ENCODE data around the gene RNASE9. TPM values are rescaled to one million over a fixed set of nuclear protein-coding genes. Genes with fewer than 3 reads are reported as not detected.
"Not testable (repeated sequence)": the region's sequence is repeated elsewhere in the genome, so short reads cannot be mapped to it uniquely, and the experiment has no call there.

RNASE9 gene
- total RNA-seq, 1 experiment from 2014 or later: not detected

GRCh38 chr14:20592574-20592973 is 31.7 kb upstream of the RNASE9 start:
- no peak overlapping the region for H3K27ac ChIP-seq
- no peak overlapping the region for H3K4me3 ChIP-seq
- H3K27me3 ChIP-seq (replicated peaks): peaks cover 20% of the 10 kb centered on the region; the same call in 1 of the 2 replicates
- no peaks in the 10 kb centered on the region for H3K9me3 ChIP-seq (replicated peaks)
- no peaks in the 10 kb centered on the region for H3K4me1 ChIP-seq (replicated peaks)
- DNase-seq (ENCODE audit: low read depth in 1 of 2, low spot score in 2 of 2): no peak
- H3K36me3 ChIP-seq: no peaks in the 10 kb centered on the region

DNA sequence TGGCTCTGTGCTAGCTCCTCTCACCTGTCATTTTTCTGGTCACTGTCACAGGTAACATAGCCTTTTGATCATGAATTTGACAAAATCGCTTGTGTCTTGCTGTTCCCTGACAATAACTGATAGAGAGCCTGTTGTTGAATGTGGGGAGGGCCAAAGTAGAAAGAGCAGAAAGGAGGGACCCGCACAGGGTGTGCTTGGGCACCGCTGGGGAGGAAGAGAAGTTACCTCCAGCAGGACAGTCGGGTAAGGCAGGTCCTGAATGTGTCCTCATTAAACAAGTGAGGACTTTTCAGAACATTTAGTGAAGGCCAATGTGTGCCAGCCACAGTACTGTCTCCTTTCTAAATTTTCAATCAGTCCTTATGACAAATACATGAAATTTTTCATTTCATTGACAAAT is 30.4 kb upstream of the RNASE9 start, which contains the start of gene RNASE12:
TSS of gene RNASE12 (minus strand) at position 142 of the 400 bp plus-strand sequence. CDS start 653 bp downstream, outside the sequence.
- Histone ChIP-seq H3K27ac (no peak within 1 kb of the TSS), H3K36me3 (no peaks in the 10 kb centered on the region), H3K9me3 (replicated peaks) (no peaks in the 10 kb centered on the region), H3K4me1 (replicated peaks) (no peaks in the 10 kb centered on the region), H3K4me3 (no peak within 1 kb of the TSS), H3K27me3 (replicated peaks) (peaks cover 20% of the 10 kb centered on the region; the same call in 1 of the 2 replicates)
- DNase-seq (ENCODE audit: low read depth in 1 of 2, low spot score in 2 of 2): no peak

GRCh38 chr14:20587489-20588154 is 26.8 kb upstream of the RNASE9 start, which contains the start of gene RNASE11:
Gene RNASE11 (minus strand): TSS chr14:20588001.
- Histone ChIP-seq H3K27me3 (replicated peaks) (peaks cover 24% of the 10 kb centered on the region; the same call in 1 of the 2 replicates), H3K4me3 (no peak within 1 kb of the TSS), H3K9me3 (replicated peaks) (no peaks in the 10 kb centered on the region), H3K4me1 (replicated peaks) (no peaks in the 10 kb centered on the region), H3K27ac (no peak within 1 kb of the TSS), H3K36me3 (no peaks in the 10 kb centered on the region)
- DNase-seq (ENCODE audit: low read depth in 1 of 2, low spot score in 2 of 2): no peak

GRCh38 chr14:20583908-20584307 is 23.1 kb upstream of the RNASE9 start:
- H3K36me3 ChIP-seq: no peaks in the 10 kb centered on the region
- H3K9me3 ChIP-seq (replicated peaks): no peaks in the 10 kb centered on the region
- H3K27me3 ChIP-seq (replicated peaks): 0 out of 2 replicates have a peak, but pooled peaks cover 4% of the 10 kb centered on the region
- no peak overlapping the region for H3K4me3 ChIP-seq
- DNase-seq (ENCODE audit: low read depth in 1 of 2, low spot score in 2 of 2): no peak
- no peaks in the 10 kb centered on the region for H3K4me1 ChIP-seq (replicated peaks)
- no peak overlapping the region for H3K27ac ChIP-seq

DNA sequence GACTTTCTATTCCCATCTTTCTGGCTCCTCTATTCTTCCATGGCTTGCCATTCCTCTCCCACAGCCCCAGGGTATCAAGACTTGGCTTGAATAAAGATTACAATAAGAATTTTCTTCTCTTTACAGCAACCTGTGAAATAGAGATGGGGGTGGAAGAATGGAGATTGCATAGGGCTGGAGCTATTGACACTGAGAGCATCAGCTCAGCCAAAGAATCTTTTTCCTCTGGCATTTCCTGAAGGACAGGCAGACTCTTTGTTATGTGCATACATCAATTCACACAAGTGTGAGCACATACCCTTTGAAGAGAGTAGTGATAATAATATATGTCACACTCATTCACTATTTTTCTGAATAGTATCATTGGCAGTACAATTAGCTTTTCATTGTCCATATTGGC is 22.3 kb upstream of the RNASE9 start:
- DNase-seq (ENCODE audit: low read depth in 1 of 2, low spot score in 2 of 2): no peak
- 0 out of 2 replicates have a peak, but pooled peaks cover 4% of the 10 kb centered on the region for H3K27me3 ChIP-seq (replicated peaks)

GRCh38 chr14:20580242-20580641 is 19.4 kb upstream of the RNASE9 start:
- 0 out of 2 replicates have a peak, but pooled peaks cover 4% of the 10 kb centered on the region for H3K27me3 ChIP-seq (replicated peaks)
- no peaks in the 10 kb centered on the region for H3K4me1 ChIP-seq (replicated peaks)
- no peak overlapping the region for H3K4me3 ChIP-seq
- no peaks in the 10 kb centered on the region for H3K9me3 ChIP-seq (replicated peaks)
- H3K36me3 ChIP-seq: no peaks in the 10 kb centered on the region
- no peak for DNase-seq (ENCODE audit: low read depth in 1 of 2, low spot score in 2 of 2)
- no peak overlapping the region for H3K27ac ChIP-seq

More for the DNA sequence above, 22.3 kb upstream of the RNASE9 start:
- H3K9me3 ChIP-seq (replicated peaks): no peaks in the 10 kb centered on the region
- no peak overlapping the region for H3K27ac ChIP-seq
- no peak overlapping the region for H3K4me3 ChIP-seq
- H3K36me3 ChIP-seq: no peaks in the 10 kb centered on the region
- H3K4me1 ChIP-seq (replicated peaks): no peaks in the 10 kb centered on the region

- no peak for DNase-seq (ENCODE audit: low read depth in 1 of 2, low spot score in 2 of 2)
- Histone ChIP-seq H3K27ac (no peak overlapping the region), H3K27me3 (replicated peaks) (no peaks in the 10 kb centered on the region), H3K4me3 (no peak overlapping the region), H3K9me3 (replicated peaks) (no peaks in the 10 kb centered on the region), H3K36me3 (no peaks in the 10 kb centered on the region), H3K4me1 (replicated peaks) (no peaks in the 10 kb centered on the region)
These were observed 18.1 kb upstream of the RNASE9 start for GRCh38 chr14:20578784-20579502.

- Histone ChIP-seq H3K4me3 (no peak overlapping the region), H3K4me1 (replicated peaks) (no peaks in the 10 kb centered on the region)
These were observed 17.5 kb upstream of the RNASE9 start for GRCh38 chr14:20578325-20578724.

DNA sequence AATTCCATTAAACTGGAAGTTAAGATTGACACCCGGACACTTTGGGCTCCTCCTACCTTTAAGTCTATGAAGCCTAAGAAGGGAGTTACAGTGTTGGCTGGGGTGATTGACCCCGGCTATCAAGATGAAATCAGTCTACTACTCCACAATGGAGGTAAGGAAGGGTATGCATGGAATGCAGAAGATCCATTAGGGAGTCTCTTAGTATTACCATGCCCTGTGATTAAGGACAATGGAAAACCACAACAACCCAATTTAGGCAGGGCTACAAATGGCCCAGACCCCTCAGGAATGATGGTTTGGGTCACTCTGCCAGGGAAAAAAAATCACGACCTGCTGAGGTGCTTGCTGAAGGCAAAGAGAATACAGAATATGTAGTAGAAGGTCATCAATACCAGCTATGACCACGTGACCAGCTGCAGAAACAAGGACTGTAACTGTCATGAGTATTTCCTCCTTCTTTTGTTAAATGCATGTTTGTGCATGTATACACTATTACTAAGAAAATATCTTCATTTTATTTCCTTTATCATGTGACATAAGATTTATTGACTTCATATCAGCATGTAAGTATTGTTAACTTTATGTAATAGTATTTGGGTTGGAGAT is 11.6 kb upstream of the RNASE9 start:
- H3K4me1 ChIP-seq (replicated peaks); H3K27ac ChIP-seq; H3K36me3 ChIP-seq; H3K27me3 ChIP-seq (replicated peaks); H3K4me3 ChIP-seq; DNase-seq (ENCODE audit: low read depth in 1 of 2, low spot score in 2 of 2); H3K9me3 ChIP-seq (replicated peaks): not testable (repeated sequence)

More at GRCh38 chr14:20578325-20578724, 17.5 kb upstream of the RNASE9 start:
- no peaks in the 10 kb centered on the region for H3K9me3 ChIP-seq (replicated peaks)
- no peak for DNase-seq (ENCODE audit: low read depth in 1 of 2, low spot score in 2 of 2)
- no peaks in the 10 kb centered on the region for H3K27me3 ChIP-seq (replicated peaks)
- no peaks in the 10 kb centered on the region for H3K36me3 ChIP-seq
- H3K27ac ChIP-seq: no peak overlapping the region

- not testable (repeated sequence) for H3K4me1 ChIP-seq (replicated peaks); H3K27me3 ChIP-seq (replicated peaks); DNase-seq (ENCODE audit: low read depth in 1 of 2, low spot score in 2 of 2); H3K36me3 ChIP-seq; H3K4me3 ChIP-seq; H3K27ac ChIP-seq; H3K9me3 ChIP-seq (replicated peaks)
These were observed 9.9 kb upstream of the RNASE9 start for GRCh38 chr14:20570720-20571119.

DNA sequence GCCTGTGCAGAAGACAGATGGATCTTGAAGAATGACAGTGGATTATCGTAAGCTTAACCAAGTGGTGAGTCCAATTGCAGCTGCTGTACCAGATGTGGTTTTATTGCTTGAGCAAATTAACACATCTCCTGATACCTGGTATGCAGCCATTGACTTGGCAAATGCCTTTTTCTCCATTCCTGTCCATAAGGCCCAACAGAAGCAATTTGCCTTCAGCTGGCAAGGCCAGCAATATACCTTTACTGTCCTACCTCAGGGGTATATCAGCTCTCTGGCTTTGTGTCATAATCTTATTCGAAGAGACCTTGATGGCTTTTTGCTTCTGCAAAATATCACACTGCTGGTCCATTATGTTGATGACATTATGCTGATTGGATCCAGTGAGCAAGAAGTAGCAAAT is 9.0 kb upstream of the RNASE9 start:
- H3K27ac ChIP-seq; DNase-seq (ENCODE audit: low read depth in 1 of 2, low spot score in 2 of 2): not testable (repeated sequence)

GRCh38 chr14:20569066-20569465 is 8.2 kb upstream of the RNASE9 start:
- DNase-seq (ENCODE audit: low read depth in 1 of 2, low spot score in 2 of 2): no peak
- Histone ChIP-seq H3K4me1 (replicated peaks) (no peaks in the 10 kb centered on the region), H3K27ac (no peak overlapping the region), H3K9me3 (replicated peaks) (no peaks in the 10 kb centered on the region), H3K36me3 (no peaks in the 10 kb centered on the region), H3K4me3 (no peak overlapping the region), H3K27me3 (replicated peaks) (no peaks in the 10 kb centered on the region)

More for the DNA sequence above, 9.0 kb upstream of the RNASE9 start:
- H3K9me3 ChIP-seq (replicated peaks); H3K4me1 ChIP-seq (replicated peaks); H3K4me3 ChIP-seq; H3K36me3 ChIP-seq; H3K27me3 ChIP-seq (replicated peaks): not testable (repeated sequence)

- Histone ChIP-seq H3K27ac (no peak overlapping the region), H3K9me3 (replicated peaks) (no peaks in the 10 kb centered on the region), H3K27me3 (replicated peaks) (no peaks in the 10 kb centered on the region), H3K4me3 (no peak overlapping the region), H3K36me3 (no peaks in the 10 kb centered on the region), H3K4me1 (replicated peaks) (no peaks in the 10 kb centered on the region)
- DNase-seq (ENCODE audit: low read depth in 1 of 2, low spot score in 2 of 2): no peak
These were observed 7.5 kb upstream of the RNASE9 start for GRCh38 chr14:20568393-20568792.

GRCh38 chr14:20567199-20567598 is 6.4 kb upstream of the RNASE9 start:
- not testable (repeated sequence) for H3K36me3 ChIP-seq; H3K4me1 ChIP-seq (replicated peaks); H3K27me3 ChIP-seq (replicated peaks); H3K27ac ChIP-seq; H3K9me3 ChIP-seq (replicated peaks); H3K4me3 ChIP-seq; DNase-seq (ENCODE audit: low read depth in 1 of 2, low spot score in 2 of 2)

Measured in SJSA1 (cell line).